Left hindlimb (tissue), 1 donor: ENCODE results near the gene TBATA.

Experiments used
- DNase-seq: peaks from one replicate; pipeline ENCODE4 v3.0.0-alpha.2; 2018

Gene TBATA

GRCh38 chr10:70806841-70807240, 21.7 kb upstream of the TBATA start:
- DNase-seq: no peak

DNA sequence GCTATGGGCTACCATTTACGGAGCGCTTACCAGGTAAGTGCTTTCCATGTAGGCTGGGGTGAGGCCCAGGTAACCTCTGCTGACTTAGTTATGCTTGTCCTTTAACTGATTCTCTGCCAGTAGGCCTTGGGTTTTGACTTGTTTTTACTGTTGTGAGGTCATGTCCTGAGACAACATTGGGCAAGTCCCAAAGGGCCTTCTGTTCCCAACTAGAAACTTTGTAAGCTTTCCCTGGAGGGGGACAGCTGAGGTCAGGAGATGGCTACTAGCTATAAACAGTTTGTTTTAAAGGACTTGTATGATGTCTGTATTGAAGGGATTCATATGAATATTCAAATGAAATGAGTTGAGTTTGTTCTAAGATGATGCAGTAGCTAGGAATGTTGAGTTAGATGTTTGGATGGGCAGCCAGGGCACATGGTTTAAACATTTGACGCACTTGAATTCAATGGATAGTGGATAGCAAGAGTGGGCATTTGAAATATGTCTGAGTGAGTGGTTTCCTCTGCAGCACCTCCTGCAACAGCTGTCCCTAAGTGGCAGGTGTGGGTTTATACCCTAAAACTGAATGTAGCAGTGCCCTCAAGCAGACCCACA, 20.5 kb upstream of the TBATA start:
- DNase-seq: no peak

DNA sequence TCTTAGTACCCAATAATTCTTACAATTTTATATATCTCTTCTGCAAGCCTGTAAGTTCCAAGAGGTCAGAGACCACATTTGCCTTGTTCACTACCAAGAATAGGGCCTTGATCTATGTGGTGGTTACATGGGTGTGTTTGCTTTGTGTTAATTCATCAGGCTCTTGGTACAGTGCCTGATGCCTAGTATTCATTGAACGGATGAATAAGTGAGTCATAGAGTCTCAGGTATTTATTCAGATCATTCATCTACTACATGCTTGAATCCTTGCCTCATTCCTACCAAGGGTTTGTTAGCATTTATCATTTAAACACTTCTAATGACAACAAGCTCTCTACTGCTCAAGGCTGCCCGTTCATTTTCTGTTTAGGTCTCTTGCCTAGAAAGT, 19.2 kb upstream of the TBATA start:
- no peak for DNase-seq

DNA sequence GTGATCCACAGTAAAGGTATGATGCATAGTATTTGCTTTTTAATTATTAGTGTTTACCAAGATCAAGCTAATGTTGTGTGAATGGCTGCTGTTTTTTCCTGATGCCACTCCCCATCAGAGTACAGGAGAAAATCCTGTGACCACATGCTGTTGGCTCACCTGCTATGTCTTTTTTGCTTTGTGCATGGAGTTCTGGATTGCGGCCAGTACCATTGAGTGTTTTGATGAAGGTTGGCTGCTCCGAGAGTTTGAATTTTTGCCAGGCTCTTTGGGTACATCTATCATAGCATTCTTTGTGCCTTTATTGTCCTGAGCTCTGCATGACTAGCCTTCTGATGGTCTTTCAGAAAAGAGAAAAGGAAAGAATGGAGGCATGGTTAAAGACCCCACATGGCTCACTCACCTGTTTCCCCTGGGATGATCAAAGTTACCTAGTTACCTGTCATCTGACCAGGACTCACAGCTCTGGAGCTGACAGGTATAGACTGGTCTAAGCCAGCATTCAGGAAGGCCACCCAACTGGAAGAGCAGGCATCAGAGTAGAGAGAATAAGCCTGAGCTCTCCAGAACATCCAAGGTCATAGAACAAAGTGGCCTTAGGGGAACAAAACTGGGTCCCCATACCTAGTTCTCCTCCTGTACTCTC, 18.7 kb upstream of the TBATA start:
- no peak for DNase-seq

DNA sequence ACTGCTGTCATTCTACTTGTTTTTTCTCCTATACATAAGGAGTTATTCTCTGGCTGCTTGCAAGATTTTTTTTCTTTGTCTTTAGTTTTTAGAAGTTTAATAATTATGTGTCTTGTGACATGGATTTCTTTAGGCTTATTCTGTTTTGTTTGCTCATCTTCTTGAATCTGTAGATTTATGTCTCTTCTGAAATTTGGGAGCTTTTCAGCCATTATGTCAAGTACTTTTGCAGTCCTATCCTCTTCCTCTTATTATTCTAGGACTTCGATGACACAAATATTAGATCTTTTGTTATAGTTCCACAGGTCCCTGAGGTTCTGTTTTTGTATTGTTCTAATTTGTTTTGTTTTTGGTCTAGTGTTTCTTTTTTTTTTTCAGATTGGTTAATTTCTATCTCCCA, 16.7 kb upstream of the TBATA start:
- DNase-seq: no peak

DNA sequence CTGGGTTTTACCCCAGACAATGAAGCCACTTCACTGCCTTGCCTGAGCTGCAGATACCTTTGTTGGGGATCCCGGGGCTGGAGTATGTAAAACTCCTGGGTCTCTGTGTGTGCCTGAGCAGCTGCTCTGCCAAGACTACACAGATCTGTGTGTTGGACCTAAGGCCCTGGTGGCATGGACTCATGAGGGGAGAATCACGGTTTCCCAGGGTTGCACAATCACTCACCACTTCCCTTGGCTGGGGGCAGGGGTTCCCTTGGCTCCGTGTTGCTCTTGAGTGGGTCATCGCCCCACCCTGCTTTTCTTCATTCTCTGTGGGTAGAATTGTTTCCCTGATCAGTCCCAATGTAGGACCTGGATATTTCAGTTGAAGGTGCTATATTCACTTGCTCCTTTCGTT, 13.9 kb upstream of the TBATA start:
- DNase-seq: no peak

DNA sequence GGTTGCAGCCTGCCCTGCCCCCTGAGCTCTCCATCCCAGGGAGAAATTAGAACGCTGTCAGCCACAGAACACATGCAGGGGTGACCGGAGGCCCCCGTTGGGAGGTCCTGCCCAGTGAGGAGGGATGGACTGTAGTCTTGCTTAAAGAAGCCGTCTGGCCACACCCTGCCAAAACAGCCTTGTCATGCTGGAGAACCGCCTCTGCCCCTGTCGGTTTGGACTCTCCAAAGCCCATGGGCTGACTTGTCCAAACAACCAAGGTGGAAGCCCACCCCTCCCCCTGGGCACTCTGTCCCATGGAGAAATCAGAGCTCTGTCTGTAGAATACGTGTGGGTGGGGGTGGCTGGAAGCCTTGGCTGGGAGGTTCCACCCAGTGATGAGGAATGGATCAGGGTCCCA, 12.7 kb upstream of the TBATA start:
- DNase-seq: no peak

GRCh38 chr10:70795613-70796012, 10.4 kb upstream of the TBATA start:
- DNase-seq: no peak

- no peak for DNase-seq
Measured at GRCh38 chr10:70791386-70792039, 6.3 kb upstream of the TBATA start.

DNA sequence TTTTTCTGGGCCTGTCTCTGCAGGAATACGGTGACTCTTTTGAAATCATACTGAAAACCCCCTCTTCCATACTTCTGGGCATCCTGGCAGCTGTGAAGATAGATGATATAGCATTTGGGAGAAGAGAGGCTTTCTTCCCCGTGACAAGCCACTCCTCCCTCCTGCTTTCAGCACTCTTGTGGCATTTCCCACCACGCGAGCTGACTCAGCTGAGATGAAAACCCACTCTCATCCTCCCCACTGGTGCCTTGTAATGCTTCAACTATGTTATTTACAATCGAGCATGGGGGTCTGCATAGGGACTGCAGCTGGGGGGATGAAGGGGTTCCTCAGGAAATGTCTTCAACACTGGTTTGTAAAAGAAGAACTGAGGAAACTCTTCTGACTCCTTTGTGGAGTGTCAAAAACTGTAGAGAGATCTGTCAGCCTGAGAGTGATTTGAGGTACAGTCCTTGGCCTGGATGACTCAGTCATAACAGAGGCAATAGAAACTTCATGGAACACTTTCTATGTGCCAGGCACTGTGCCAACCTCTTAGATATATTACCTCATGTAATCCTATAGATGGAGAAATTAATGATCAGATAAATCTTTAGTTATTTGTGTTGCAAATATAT, 1.7 kb upstream of the TBATA start:
- DNase-seq: no peak

DNA sequence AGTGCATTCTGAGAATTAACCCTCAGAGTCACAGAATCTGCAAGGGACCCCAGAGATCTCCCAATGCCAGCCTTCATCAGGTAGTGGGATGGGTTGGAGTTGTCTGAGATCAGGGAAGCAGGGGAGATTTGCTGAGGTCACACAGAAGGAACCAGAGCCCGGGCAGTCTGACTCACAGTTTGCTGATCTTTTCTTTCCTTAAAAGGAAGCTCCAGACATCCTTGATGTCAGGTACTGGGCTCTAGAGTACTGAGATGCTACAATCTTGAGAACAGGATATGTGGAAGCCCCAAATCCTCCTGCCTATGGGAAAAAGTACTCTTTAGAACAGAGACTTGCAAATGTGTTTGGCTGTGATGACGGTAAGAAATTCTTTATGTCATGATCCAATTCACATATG, 706 bp downstream of the TBATA start:
- DNase-seq: no peak

DNA sequence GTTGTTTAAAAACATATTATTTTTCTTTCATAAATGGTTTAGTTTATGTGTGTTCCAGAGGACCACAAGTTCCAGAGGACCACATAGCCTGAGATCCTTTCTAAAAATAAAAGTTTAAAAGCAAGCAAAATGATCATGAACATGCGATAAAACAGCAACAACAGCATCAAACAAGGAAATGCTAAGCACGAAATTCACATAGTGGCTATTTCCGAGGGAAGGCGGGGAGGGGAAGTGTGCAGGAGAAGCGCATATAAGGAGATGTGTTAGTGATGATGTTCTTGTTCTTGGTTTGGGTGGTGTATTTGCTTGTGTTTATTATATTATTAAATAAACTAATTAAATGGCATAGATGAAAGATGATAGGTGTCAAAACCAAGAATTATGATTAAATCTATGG, 1.2 kb downstream of the TBATA start:
- DNase-seq: no peak

GRCh38 chr10:70782746-70783680, 2.2 kb downstream of the TBATA start:
- DNase-seq: no peak

GRCh38 chr10:70782086-70782745, 3.0 kb downstream of the TBATA start:
- DNase-seq: no peak

DNA sequence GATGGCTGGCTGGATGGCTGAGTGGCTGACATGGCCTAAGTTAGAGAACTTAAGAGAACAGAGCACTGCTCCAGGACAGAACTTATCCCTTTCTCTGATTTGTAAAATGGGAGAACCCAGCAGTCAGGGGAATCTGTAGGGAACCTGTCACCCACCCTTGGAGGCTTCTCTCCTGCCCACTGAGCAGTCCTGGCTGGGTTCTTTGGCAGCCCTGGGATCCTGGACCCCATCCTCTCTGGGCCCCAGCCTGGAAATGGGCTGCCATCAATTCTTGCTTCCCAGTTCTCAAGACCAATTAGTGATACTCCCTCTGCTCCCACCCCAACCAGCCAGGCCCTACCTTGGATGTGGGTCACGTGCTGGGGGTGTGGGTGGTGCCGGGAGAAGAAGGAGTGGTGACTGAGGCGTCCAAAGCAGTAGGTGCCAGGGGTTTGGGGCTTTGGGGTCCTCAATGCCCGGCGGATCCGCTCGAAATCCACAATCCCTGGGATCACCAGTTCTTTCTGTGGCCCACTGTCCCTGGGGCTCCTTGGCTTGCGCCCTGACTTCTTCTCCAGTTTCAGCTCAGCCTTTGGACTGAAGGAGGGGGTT, 3.6 kb downstream of the TBATA start:
- DNase-seq: no peak

GRCh38 chr10:70780772-70781171, 4.4 kb downstream of the TBATA start:
- DNase-seq: no peak

- no peak for DNase-seq
Measured at GRCh38 chr10:70780370-70780760, 4.8 kb downstream of the TBATA start.

DNA sequence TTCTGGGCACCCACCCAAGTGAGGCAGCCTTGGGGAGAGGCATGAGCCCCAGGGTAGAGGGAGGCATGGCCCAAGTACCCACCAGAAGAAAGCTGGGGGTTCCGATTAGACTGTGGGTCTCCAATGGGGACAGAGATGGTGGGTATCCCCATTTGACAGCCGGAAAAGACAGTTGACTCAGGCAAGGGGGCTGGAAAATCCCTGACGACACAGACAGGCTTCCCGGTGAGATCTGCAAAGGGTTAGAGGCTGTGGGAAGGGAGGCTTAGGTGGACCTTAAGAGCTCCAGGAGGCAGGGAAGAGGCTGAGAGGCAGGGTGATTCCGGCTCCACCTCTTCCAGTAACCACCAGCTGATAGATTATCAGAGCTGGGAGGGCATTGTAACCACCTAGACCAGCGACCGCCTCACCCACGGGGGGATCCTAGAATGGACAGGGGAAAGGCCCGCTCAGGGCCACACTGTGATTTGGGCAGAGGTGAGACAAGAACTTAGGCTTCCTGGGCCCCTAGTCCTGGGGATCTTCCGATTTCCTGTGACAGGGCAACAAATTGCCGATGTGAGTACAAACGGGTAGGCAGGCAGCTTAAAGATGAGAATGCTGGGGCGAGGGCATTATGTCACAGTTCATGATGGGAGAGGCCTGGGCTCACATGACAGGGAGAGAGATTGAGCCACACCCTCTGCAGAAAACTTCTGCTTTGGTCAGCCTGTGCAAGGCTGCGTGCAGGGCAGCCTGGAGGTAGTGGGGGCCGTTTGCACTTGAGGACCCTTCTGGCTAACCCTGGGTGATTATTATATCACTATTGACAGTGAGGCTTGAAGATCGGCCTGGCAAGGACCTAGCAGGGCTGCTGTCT, 5.4 kb downstream of the TBATA start:
- no peak for DNase-seq

DNA sequence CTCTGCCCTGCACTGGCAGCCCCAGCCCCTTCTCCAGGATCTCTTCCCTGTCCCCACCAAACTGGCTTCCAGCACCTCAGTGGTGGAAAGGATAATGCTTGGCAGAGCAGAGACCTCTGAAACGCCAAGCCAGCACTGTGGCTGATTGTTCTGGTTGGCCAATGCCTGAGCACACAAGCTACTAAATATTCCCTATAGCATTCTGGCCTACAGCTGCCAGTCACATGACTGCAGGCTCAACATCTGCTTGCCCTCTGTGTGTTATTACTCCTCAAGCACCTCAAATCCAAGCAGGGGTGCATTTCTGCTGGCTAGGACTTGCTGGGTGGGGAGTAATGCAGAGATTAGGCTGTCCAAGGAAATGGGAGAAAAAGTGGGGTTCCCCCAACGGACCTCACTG, 6.1 kb downstream of the TBATA start:
- DNase-seq: no peak

GRCh38 chr10:70778267-70778924, 6.8 kb downstream of the TBATA start:
- DNase-seq: no peak
